Prostate gland (tissue), 2 donors: ENCODE data around the gene CD274. TPM values are rescaled to one million over a fixed set of nuclear protein-coding genes. Genes with fewer than 3 reads are reported as not detected.

Experiments used
- DNase-seq: peaks from one replicate; pipeline ENCODE4 v3.0.0-alpha.2; 2019; ENCODE audit warnings: low spot score
- H3K27ac ChIP-seq, 2 donors: fragments of 200-600 bp; sonication (generic); 2 replicates each; pipeline ENCODE4 v1.5.1; 2017 to 2019
- H3K27me3 ChIP-seq: fragments of 200-600 bp; sonication (generic); replicated peaks from 2 replicates; pipeline ENCODE4 v1.5.1; 2019; ENCODE audit not compliant: insufficient read depth
- H3K36me3 ChIP-seq, 2 donors: fragments of 200-600 bp; sonication (generic); 1 replicate in 1 of 2; 2 replicates in 1 of 2; pipeline versions ENCODE4 v1.5.1 to v1.8.1; 2017 to 2019
- H3K4me1 ChIP-seq: fragments of 200-600 bp; sonication (generic); replicated peaks from 2 replicates; pipeline ENCODE4 v1.5.1; 2019
- H3K4me3 ChIP-seq, 2 donors: fragments of 200-600 bp; sonication (generic); 2 replicates each; pipeline ENCODE4 v1.5.1; 2017 to 2019
- H3K9me3 ChIP-seq: fragments of 200-600 bp; sonication (generic); 2 replicates; pipeline ENCODE4 v1.5.1; 2017
- CTCF ChIP-seq, 4 experiments: fragments of 200-600 bp in 2 of 4; fragments of 450-650 bp in 2 of 4; sonication (generic) in 2 of 4; IDR thresholded peaks; 1 replicate in 3 of 4; 2 replicates in 1 of 4; pipeline ENCODE4 v1.5.1; 2016 to 2019; ENCODE audit warnings: antibody characterized with exemption in 4 of 4, mild to moderate bottlenecking in 2 of 4, moderate library complexity in 2 of 4
- POLR2A ChIP-seq: fragments of 450-650 bp; IDR thresholded peaks from one replicate; pipeline ENCODE4 v1.6.1; 2016; ENCODE audit warnings: antibody characterized with exemption, mild to moderate bottlenecking
- POLR2AphosphoS5 ChIP-seq: sonication (generic); formaldehyde crosslinking; IDR thresholded peaks from one replicate; pipeline ENCODE4 v1.6.1; 2017; ENCODE audit warnings: antibody characterized with exemption
- whole genome bisulfite sequencing: methylation state at CpG from one replicate; pipeline ENCODE4 v1.1.5; 2018; 5-methylcytosine and 5-hydroxymethylcytosine counted together
- intact Hi-C: fragments of 100-400 bp; cut with DNase I; formaldehyde crosslinking; loops from one replicate; pipeline ENCODE4 v1.14.2; 2022
- total RNA-seq, 2 donors: library from RNA; depleted of rRNA; stranded (reverse); fragments of >200 nt; gene quantifications; one replicate each; pipeline ENCODE4 v1.1.0, GENCODE V29; 2016

Gene CD274
- total RNA-seq, 2 donors from 2014 or later: 0.82 to 1.9 TPM

GRCh38 chr9:5448461-5449435 is 1.6 kb upstream of the CD274 start:
- intact Hi-C loops: loop anchor here (10.0 kb wide), 1 partner anchor 684 kb away; no protein-coding TSS in a partner anchor
- Histone ChIP-seq H3K4me1 (no peaks in the 10 kb centered on the region), H3K27me3 (no peaks in the 10 kb centered on the region), H3K4me3 (no peak overlapping the region), H3K36me3 (no peaks in the 10 kb centered on the region), H3K9me3 (no peaks in the 10 kb centered on the region), H3K27ac (peak overlapping the region in 1 of 2 donors; percentile 81)
- no peak for DNase-seq
- TF ChIP-seq POLR2AphosphoS5: no peak
- TF ChIP-seq CTCF (IDR thresholded peaks at IDR 0.05): no peak
- no peak for TF ChIP-seq POLR2A
- WGBS: 89% methylated on average over 5 of the region's 5 CpGs

- WGBS: 38% methylated on average over 15 of the region's 15 CpGs
- no peaks in the 10 kb centered on the region for H3K4me1 ChIP-seq
- intact Hi-C loops: loop anchor here (5.0 to 10.0 kb wide), 2 partner anchors 143 to 685 kb away; no protein-coding TSS in a partner anchor
These were observed 602 bp upstream of the CD274 start for GRCh38 chr9:5449521-5450358.

GRCh38 chr9:5452286-5452609 is 1.9 kb downstream of the CD274 start:
- Histone ChIP-seq H3K9me3 (no peaks in the 10 kb centered on the region), H3K4me3 (no peak overlapping the region), H3K4me1 (no peaks in the 10 kb centered on the region), H3K27ac (no peak overlapping the region), H3K27me3 (no peaks in the 10 kb centered on the region), H3K36me3 (no peaks in the 10 kb centered on the region)
- no peak for DNase-seq
- intact Hi-C loops: loop anchor here (5.0 kb wide), 1 partner anchor 140 kb away; no protein-coding TSS in a partner anchor
- 88% methylated on average over 1 of the region's 1 CpG for WGBS
- no peak for TF ChIP-seq POLR2A
- no peak for TF ChIP-seq CTCF (IDR thresholded peaks at IDR 0.05)
- TF ChIP-seq POLR2AphosphoS5: no peak

More at GRCh38 chr9:5449521-5450358, 602 bp upstream of the CD274 start:
- DNase-seq: no peak
- H3K4me3 ChIP-seq: peak overlapping the region; percentile 34 to 42
- H3K27me3 ChIP-seq: no peaks in the 10 kb centered on the region
- H3K27ac ChIP-seq: peak overlapping the region; percentile 77 to 81
- H3K36me3 ChIP-seq: no peaks in the 10 kb centered on the region
- TF ChIP-seq CTCF (IDR thresholded peaks at IDR 0.05) (no peak), POLR2AphosphoS5 (no peak), POLR2A (no peak)
- H3K9me3 ChIP-seq: no peaks in the 10 kb centered on the region

- Histone ChIP-seq H3K4me1 (no peaks in the 10 kb centered on the region), H3K36me3 (no peaks in the 10 kb centered on the region), H3K27me3 (no peaks in the 10 kb centered on the region), H3K4me3 (no peak overlapping the region), H3K9me3 (no peaks in the 10 kb centered on the region), H3K27ac (no peak overlapping the region)
- WGBS: 87% methylated on average over 2 of the region's 2 CpGs
- intact Hi-C loops: loop anchor here (5.0 kb wide), 1 partner anchor 139 kb away; no protein-coding TSS in a partner anchor
- no peak for DNase-seq
- no peak for TF ChIP-seq CTCF (IDR thresholded peaks at IDR 0.05)
- no peak for TF ChIP-seq POLR2AphosphoS5
- TF ChIP-seq POLR2A: no peak
These were observed 2.7 kb downstream of the CD274 start for GRCh38 chr9:5453004-5453403.
